NT2/D1 (cell line): ENCODE results near the gene GPR37.

ENCODE experiments used
- SUZ12 ChIP-seq: IDR thresholded peaks from 2 replicates; pipeline ENCODE4 v1.6.1; 2011; ENCODE audit not compliant: insufficient read length, insufficient read depth; ENCODE audit errors: extremely low read depth
- YY1 ChIP-seq: IDR thresholded peaks from 2 replicates; pipeline ENCODE4 v1.6.1; 2011; ENCODE audit not compliant: insufficient read length, insufficient read depth
- ZNF274 ChIP-seq: IDR thresholded peaks from 2 replicates; pipeline ENCODE4 v1.6.1; 2011; ENCODE audit warnings: mild to moderate bottlenecking, low read depth, low read length

DNA sequence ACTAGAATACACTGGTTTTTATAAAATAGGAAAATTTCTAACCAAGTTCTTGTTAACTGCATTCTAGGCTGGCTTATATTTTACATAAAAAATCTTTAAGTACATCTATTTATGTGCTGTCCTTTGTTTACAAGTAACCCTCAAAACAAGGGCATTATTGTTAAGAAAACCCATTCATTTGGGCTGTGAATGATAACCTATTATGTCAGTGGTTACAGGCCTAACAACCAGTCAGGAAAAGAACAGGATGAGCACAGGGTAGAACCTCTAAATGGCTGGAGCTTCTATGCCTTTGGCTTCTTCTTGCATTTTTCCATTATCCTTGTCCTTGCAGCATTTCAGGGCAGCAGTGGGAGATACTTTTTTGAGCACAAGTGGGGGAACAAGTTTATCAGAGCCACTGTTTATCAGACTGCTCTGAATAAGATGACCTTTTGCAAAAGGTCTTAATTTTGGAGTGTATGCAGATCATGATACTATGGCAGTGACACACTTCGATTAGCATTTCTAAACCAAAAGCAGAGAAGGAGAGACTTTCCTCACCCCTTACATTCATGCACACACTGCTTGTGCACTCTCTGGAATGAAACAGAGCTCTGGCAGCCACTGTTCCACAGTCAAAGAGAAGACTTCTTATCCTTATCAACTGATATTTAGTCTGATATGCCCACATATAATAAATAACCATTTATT is 10.9 kb downstream of the GPR37 start:
- TF ChIP-seq YY1 (no peak), ZNF274 (no peak), SUZ12 (no peak)
